Right lobe of liver (tissue), 6 donors: Measurements from ENCODE around the gene MMRN2. TPM values are rescaled to one million over a fixed set of nuclear protein-coding genes. Genes with fewer than 3 reads are reported as not detected.
"Not testable (repeated sequence)": the region's sequence is repeated elsewhere in the genome, so short reads cannot be mapped to it uniquely, and the experiment has no call there.

Experiments
- ATAC-seq, 4 donors: fragments of 200-7000 bp; cut with Tn5 transposase; one replicate each; pipeline ENCODE4 v1.9.1; 2020; ENCODE audit warnings: mild to moderate bottlenecking in 4 of 4, moderate library complexity in 4 of 4
- DNase-seq, 3 donors: peaks; one replicate each; pipeline ENCODE4 v3.0.0-alpha.2; 2020
- H3K27ac ChIP-seq, 3 donors: fragments of 200-600 bp; one replicate each; pipeline ENCODE4 v1.8.0; 2022
- H3K27me3 ChIP-seq, 2 donors: fragments of 200-600 bp; one replicate each; pipeline ENCODE4 v1.8.0; 2022
- H3K36me3 ChIP-seq, 4 donors: fragments of 200-600 bp; sonication (generic) in 1 of 4; one replicate each; pipeline versions ENCODE4 v1.5.1 to v1.8.0; 2017 to 2022; ENCODE audit warnings: control low read depth in 1 of 4
- H3K4me1 ChIP-seq, 4 donors: fragments of 200-600 bp; sonication (generic) in 1 of 4; one replicate each; pipeline versions ENCODE4 v1.5.1 to v1.8.0; 2017 to 2022; ENCODE audit warnings: control low read depth in 1 of 4
- H3K4me3 ChIP-seq, 3 donors: fragments of 200-600 bp; one replicate each; pipeline ENCODE4 v1.8.0; 2022
- H3K9me3 ChIP-seq, 4 donors: fragments of 200-600 bp; sonication (generic) in 1 of 4; one replicate each; pipeline versions ENCODE4 v1.5.1 to v1.8.0; 2017 to 2022; ENCODE audit warnings: control low read depth in 1 of 4
- CTCF ChIP-seq, 4 donors: fragments of 200-600 bp in 3 of 4; fragments of 450-650 bp in 1 of 4; IDR thresholded peaks; one replicate each; pipeline versions ENCODE4 v1.5.1 to v1.8.0; 2016 to 2022; ENCODE audit warnings: antibody characterized with exemption in 4 of 4, mild to moderate bottlenecking in 2 of 4
- POLR2A ChIP-seq: fragments of 450-650 bp; IDR thresholded peaks from one replicate; pipeline ENCODE4 v1.6.1; 2017; ENCODE audit warnings: antibody characterized with exemption, mild to moderate bottlenecking
- WGBS: methylation state at CpG from one replicate; pipeline ENCODE4 v1.1.6; 2018; ENCODE audit warnings: low coverage, low lambda C conversion rate; ENCODE audit not compliant: insufficient coverage; ENCODE audit errors: missing lambda C conversion rate; 5-methylcytosine and 5-hydroxymethylcytosine counted together
- intact Hi-C, 2 donors: fragments of 100-400 bp; cut with DNase I; formaldehyde crosslinking; loops; one replicate each; pipeline versions ENCODE4 v1.11.2 to v1.14.1; 2022
- total RNA-seq, 6 experiments: library from RNA; depleted of rRNA in 2 of 6; stranded (reverse); fragments of >200 nt in 2 of 6; fragmentation: NEBNext Ultra II Directional in 3 of 6; extraction: Animal tissue kit (Norgen Biotek cat#: 25700) in 3 of 6; gene quantifications; one replicate each; pipeline versions ENCODE4 v1.1.0 to v1.2.4, GENCODE V29; 2016 to 2023
- donor health status: DM: no; HTN: yes; CAD: no.
- donor health status: DM: no; HTN: no; CAD: no.
- donor health status: DM: no; HTN: no; CAD: no.
- donor health status: DM: no; HTN: yes; CAD: no.
- donor health status: DM: no; HTN: yes; CAD: no.

MMRN2 gene
- total RNA-seq, 6 experiments from 2014 or later, result 6.2 to 11.8 (median 9.1) TPM

GRCh38 chr10:86992456-86992855 lies 35.0 kb upstream of the MMRN2 start:
- Histone ChIP-seq H3K4me1 (no peaks in the 10 kb centered on the region), H3K27me3 (no peaks in the 10 kb centered on the region), H3K27ac (no peak overlapping the region), H3K4me3 (no peak overlapping the region), H3K9me3 (no peaks in the 10 kb centered on the region), H3K36me3 (no peaks in the 10 kb centered on the region)
- ATAC-seq (no peak), DNase-seq (no peak)
- no peak for TF ChIP-seq POLR2A
- no peak for TF ChIP-seq CTCF (IDR thresholded peaks at IDR 0.05)
- intact Hi-C loops, result no loop called here

DNA sequence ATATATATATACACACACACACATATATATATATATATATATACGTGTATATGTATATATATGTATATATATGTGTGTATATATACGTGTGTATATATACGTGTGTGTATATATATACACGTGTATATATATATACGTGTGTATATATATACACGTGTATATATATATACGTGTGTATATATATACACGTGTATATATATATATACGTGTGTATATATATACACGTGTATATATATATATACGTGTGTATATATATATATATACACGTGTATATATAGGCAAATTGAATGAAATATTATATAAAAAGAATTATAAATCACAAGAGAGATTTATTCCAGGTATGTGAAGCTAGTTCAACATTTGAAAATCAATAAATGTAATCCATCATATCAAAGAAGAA lies 33.9 kb upstream of the MMRN2 start:
- WGBS, result 65% methylated on average over 12 of the region's 12 CpGs
- intact Hi-C loops, H3K9me3 ChIP-seq, ATAC-seq, H3K36me3 ChIP-seq, H3K27me3 ChIP-seq, DNase-seq, H3K4me3 ChIP-seq, H3K27ac ChIP-seq, H3K4me1 ChIP-seq: not testable (repeated sequence)

DNA sequence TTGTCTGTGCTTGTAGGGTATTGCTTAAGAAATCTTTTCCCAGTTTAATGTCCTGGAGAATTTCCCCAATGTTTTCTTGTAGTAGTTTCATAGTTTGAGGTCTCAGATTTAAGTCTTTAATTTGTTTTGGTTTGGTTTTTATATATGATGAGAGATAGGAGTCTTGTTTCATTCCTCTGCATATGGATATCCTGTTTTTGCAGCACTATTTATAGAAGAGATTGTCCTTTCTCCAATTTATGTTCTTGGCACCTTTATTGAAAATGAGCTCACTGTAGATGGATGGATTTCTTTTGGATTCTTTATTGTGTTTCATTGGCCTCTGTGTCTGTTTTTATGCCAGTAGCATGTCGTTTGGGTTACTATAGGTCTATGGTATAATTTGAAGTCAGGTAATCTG lies 31.1 kb upstream of the MMRN2 start:
- H3K9me3 ChIP-seq, result no peaks in the 10 kb centered on the region
- ATAC-seq, result no peak

GRCh38 chr10:86984498-86984897 lies 27.1 kb upstream of the MMRN2 start:
- DNase-seq, H3K4me3 ChIP-seq, ATAC-seq, intact Hi-C loops, H3K27me3 ChIP-seq, H3K4me1 ChIP-seq, H3K27ac ChIP-seq, H3K36me3 ChIP-seq, H3K9me3 ChIP-seq: not testable (repeated sequence)
- WGBS, result 94% methylated on average over 3 of the region's 4 CpGs

More for the DNA sequence above, 31.1 kb upstream of the MMRN2 start:
- H3K36me3 ChIP-seq, result no peaks in the 10 kb centered on the region
- DNase-seq, result no peak
- intact Hi-C loops, result no loop called here
- H3K27me3 ChIP-seq, result no peaks in the 10 kb centered on the region
- H3K4me1 ChIP-seq, result no peaks in the 10 kb centered on the region
- TF ChIP-seq POLR2A, result no peak
- TF ChIP-seq CTCF (IDR thresholded peaks at IDR 0.05), result no peak
- no peak overlapping the region for H3K27ac ChIP-seq
- no peak overlapping the region for H3K4me3 ChIP-seq
- 56% methylated on average over 1 of the region's 1 CpG for WGBS

- no peak overlapping the region for H3K27ac ChIP-seq
- no peaks in the 10 kb centered on the region for H3K36me3 ChIP-seq
- no peaks in the 10 kb centered on the region for H3K27me3 ChIP-seq
- ATAC-seq (no peak), DNase-seq (no peak)
- TF ChIP-seq POLR2A, result no peak
- TF ChIP-seq CTCF (IDR thresholded peaks at IDR 0.05), result no peak
- intact Hi-C loops, result no loop called here
- WGBS, result 73% methylated on average over 5 of the region's 5 CpGs
- no peaks in the 10 kb centered on the region for H3K9me3 ChIP-seq
- H3K4me1 ChIP-seq, result no peaks in the 10 kb centered on the region
- no peak overlapping the region for H3K4me3 ChIP-seq
Measured at GRCh38 chr10:86981716-86982115, 24.3 kb upstream of the MMRN2 start.

- ATAC-seq, intact Hi-C loops, H3K4me1 ChIP-seq, H3K36me3 ChIP-seq, DNase-seq, H3K4me3 ChIP-seq, H3K9me3 ChIP-seq, H3K27me3 ChIP-seq, H3K27ac ChIP-seq: not testable (repeated sequence)
- WGBS, result 83% methylated on average over 4 of the region's 6 CpGs
Measured at GRCh38 chr10:86981020-86981419, 23.6 kb upstream of the MMRN2 start.
